Endometrial microvascular endothelial cells (primary cell): ENCODE results near the gene HAS3. TPM values are rescaled to one million over a fixed set of nuclear protein-coding genes. Genes with fewer than 3 reads are reported as not detected.
"Not testable (repeated sequence)": the region's sequence is repeated elsewhere in the genome, so short reads cannot be mapped to it uniquely, and the experiment has no call there.

Experiments
- in situ Hi-C: cut with HindIII; loops from 2 replicates; pipeline ENCODE4 v1.10.0; 2017; ENCODE audit warnings: low sequenced_read_pairs, low pct_unique_long_range_greater_than_20kb; ENCODE audit errors: inconsistent ontology term
- total RNA-seq: library from RNA; depleted of rRNA; stranded (reverse); fragments of >200 nt; gene quantifications from one replicate; pipeline ENCODE4 v1.2.3, GENCODE V29; 2015; ENCODE audit errors: inconsistent ontology term

HAS3 gene
- total RNA-seq, 1 donor from 2014 or later = not detected

- in situ Hi-C loops = no loop called here
Measured at GRCh38 chr16:69131839-69132423, 26.5 kb downstream of the HAS3 start.

- in situ Hi-C loops = no loop called here
Measured at GRCh38 chr16:69132424-69133252, 27.2 kb downstream of the HAS3 start, which contains the start of the genes CHTF8 and UTP4. Gene CHTF8 (minus strand): TSS chr16:69132588. CDS start chr16:69121458, 11,130 bp downstream. Gene UTP4 (plus strand): TSS chr16:69132649. CDS start chr16:69133460, 811 bp downstream.

GRCh38 chr16:69133373-69133954 lies 28.0 kb downstream of the HAS3 start:
- in situ Hi-C loops = no loop called here

- in situ Hi-C loops = no loop called here
Measured at GRCh38 chr16:69138608-69139007, 33.2 kb downstream of the HAS3 start.

- in situ Hi-C loops = not testable (repeated sequence)
Measured at GRCh38 chr16:69139464-69139863, 34.0 kb downstream of the HAS3 start.

- in situ Hi-C loops = no loop called here
Measured at GRCh38 chr16:69141014-69141413, 35.6 kb downstream of the HAS3 start.

- in situ Hi-C loops = no loop called here
Measured at GRCh38 chr16:69141936-69142335, 36.5 kb downstream of the HAS3 start.

- in situ Hi-C loops = no loop called here
Measured at GRCh38 chr16:69143116-69143515, 37.7 kb downstream of the HAS3 start.

GRCh38 chr16:69145658-69146057 lies 40.2 kb downstream of the HAS3 start:
- in situ Hi-C loops = no loop called here

- in situ Hi-C loops = not testable (repeated sequence)
Measured at GRCh38 chr16:69149621-69150020, 44.2 kb downstream of the HAS3 start.

- in situ Hi-C loops = no loop called here
Measured at GRCh38 chr16:69150146-69150865, 44.9 kb downstream of the HAS3 start.

GRCh38 chr16:69157196-69157595 lies 51.7 kb downstream of the HAS3 start:
- in situ Hi-C loops = no loop called here

GRCh38 chr16:69160192-69160591 lies 54.7 kb downstream of the HAS3 start:
- in situ Hi-C loops = no loop called here

- in situ Hi-C loops = no loop called here
Measured at GRCh38 chr16:69165584-69165983, 60.1 kb downstream of the HAS3 start.

- in situ Hi-C loops = no loop called here
Measured at GRCh38 chr16:69166221-69166833, 60.9 kb downstream of the HAS3 start.

- in situ Hi-C loops = no loop called here
Measured at GRCh38 chr16:69166946-69167930, 61.8 kb downstream of the HAS3 start.
